Stimulated activated CD4-positive, alpha-beta T cell treated with anti-CD3 and anti-CD28 coated beads, Interleukin-1b, Interleukin-23, amount 100 ng/mL, for 1 hour (primary cell): ENCODE measurements around the gene NAALADL2.

Experiments used
- DNase-seq, 2 donors: peaks; one replicate each; pipeline ENCODE4 v3.0.0-alpha.2; 2020; ENCODE audit warnings: low read depth in 2 of 2

Gene NAALADL2

GRCh38 chr3:175659670-175660350, 800.7 kb downstream of the NAALADL2 start:
- no peak for DNase-seq

GRCh38 chr3:175662815-175663214, 803.7 kb downstream of the NAALADL2 start:
- DNase-seq: no peak

GRCh38 chr3:175664911-175665310, 805.8 kb downstream of the NAALADL2 start:
- no peak for DNase-seq

- DNase-seq: no peak
Measured at GRCh38 chr3:175668300-175668699, 809.2 kb downstream of the NAALADL2 start.

GRCh38 chr3:175670557-175670956, 811.4 kb downstream of the NAALADL2 start:
- no peak for DNase-seq

- DNase-seq: no peak
Measured at GRCh38 chr3:175672119-175672689, 813.1 kb downstream of the NAALADL2 start.

GRCh38 chr3:175679568-175679967, 820.4 kb downstream of the NAALADL2 start:
- DNase-seq: no peak

- no peak for DNase-seq
Measured at GRCh38 chr3:175692256-175692655, 833.1 kb downstream of the NAALADL2 start.

GRCh38 chr3:175695251-175695650, 836.1 kb downstream of the NAALADL2 start:
- DNase-seq: no peak

GRCh38 chr3:175702956-175703355, 843.8 kb downstream of the NAALADL2 start:
- no peak for DNase-seq

GRCh38 chr3:175704366-175705055, 845.4 kb downstream of the NAALADL2 start:
- no peak for DNase-seq

- no peak for DNase-seq
Measured at GRCh38 chr3:175713268-175713667, 854.1 kb downstream of the NAALADL2 start.

- DNase-seq: no peak
Measured at GRCh38 chr3:175716446-175716845, 857.3 kb downstream of the NAALADL2 start.

- DNase-seq: no peak
Measured at GRCh38 chr3:175726228-175726627, 867.1 kb downstream of the NAALADL2 start.

GRCh38 chr3:175728566-175728965, 869.4 kb downstream of the NAALADL2 start:
- DNase-seq: no peak

- DNase-seq: no peak
Measured at GRCh38 chr3:175729466-175729865, 870.3 kb downstream of the NAALADL2 start.

GRCh38 chr3:175731543-175731942, 872.4 kb downstream of the NAALADL2 start:
- no peak for DNase-seq

- no peak for DNase-seq
Measured at GRCh38 chr3:175732017-175732416, 872.9 kb downstream of the NAALADL2 start.

GRCh38 chr3:175735866-175736265, 876.7 kb downstream of the NAALADL2 start:
- DNase-seq: no peak

- no peak for DNase-seq
Measured at GRCh38 chr3:175737646-175738572, 878.8 kb downstream of the NAALADL2 start.

GRCh38 chr3:175741951-175742350, 882.8 kb downstream of the NAALADL2 start:
- no peak for DNase-seq
